RWPE1 (cell line): Measurements from ENCODE around the gene IHH.
A peak's percentile ranks its signal among the peaks of the same experiment; 100 is the strongest.

Experiments used
- CTCF ChIA-PET: fragments of 350-600 bp; sonication (Branson Sonifier 250); formaldehyde crosslinking; extraction: SDS; loops from one replicate; lab custom pipeline; 2021; lab: Yijun Ruan, JAX
- POLR2A ChIA-PET: fragments of 400-600 bp; formaldehyde crosslinking; extraction: SDS; loops from one replicate; lab custom pipeline; 2020; ENCODE audit warnings: antibody characterized with exemption; ENCODE audit not compliant: low non-redundant PET; lab: Yijun Ruan, JAX
- DNase-seq: peaks from one replicate; pipeline ENCODE4 v3.0.0; 2012; ENCODE audit warnings: low spot score
- H3K27ac ChIP-seq: fragments of 450-650 bp; 2 replicates; pipeline ENCODE4 v1.5.1; 2017
- TF ChIP-seq, protein P1 (sequence below): fragments of 450-650 bp; conservative IDR thresholded peaks from 2 replicates; pipeline ENCODE4 v1.5.1; 2017; ENCODE audit warnings: low read depth, mild to moderate bottlenecking

Gene IHH

DNA sequence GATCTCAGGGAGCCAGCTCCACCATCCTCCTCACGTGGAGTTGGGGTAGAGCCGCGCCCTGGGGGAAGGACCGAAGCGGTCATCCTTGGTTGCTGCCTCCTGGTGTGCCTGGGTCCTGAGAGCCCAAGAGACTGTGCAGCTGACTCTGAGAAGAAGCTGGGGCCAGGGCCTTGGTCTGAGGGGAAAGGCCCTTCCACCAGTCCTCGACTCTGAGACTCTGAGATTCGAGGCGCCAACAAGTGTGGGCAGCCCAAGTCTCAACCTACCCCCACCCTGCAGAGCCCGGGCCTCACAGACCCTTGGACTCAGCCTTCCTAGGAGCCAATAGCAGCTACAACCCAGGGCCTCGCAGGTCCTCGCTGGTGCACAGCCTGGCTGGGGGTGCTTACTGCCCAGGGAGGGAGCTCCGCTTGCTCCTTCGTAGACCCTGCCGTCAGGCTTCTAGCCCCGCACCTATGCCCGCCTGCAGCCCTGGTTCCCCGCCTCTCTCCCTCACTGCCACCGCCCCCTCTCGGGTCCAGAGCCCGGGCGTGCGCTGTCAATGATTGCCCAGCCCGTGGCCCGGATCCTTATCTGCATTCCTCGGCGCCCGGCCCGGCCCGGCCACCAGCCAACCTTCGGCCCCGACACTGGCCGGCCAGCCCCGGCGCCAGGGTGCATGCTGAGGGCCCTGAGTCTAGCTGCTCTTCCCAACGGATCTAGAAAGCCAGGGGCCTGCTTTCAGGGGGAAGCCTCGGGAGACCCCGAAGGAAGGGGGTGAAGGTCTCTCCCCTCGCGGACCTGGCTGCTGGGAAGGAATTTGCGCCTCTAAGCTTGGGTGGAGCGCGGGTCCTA is 2.0 kb downstream of the IHH start:
- H3K27ac ChIP-seq = no peak overlapping the region
- ChIA-PET POLR2A (no interaction called here), CTCF (interaction anchor here (0.5 to 4.5 kb wide), 25 partner anchors 7 to 310 kb away, joined by 3 to 32 read pairs (median 4); no protein-coding TSS in a partner anchor)
- no peak for DNase-seq
- TF ChIP-seq, protein P1, sequence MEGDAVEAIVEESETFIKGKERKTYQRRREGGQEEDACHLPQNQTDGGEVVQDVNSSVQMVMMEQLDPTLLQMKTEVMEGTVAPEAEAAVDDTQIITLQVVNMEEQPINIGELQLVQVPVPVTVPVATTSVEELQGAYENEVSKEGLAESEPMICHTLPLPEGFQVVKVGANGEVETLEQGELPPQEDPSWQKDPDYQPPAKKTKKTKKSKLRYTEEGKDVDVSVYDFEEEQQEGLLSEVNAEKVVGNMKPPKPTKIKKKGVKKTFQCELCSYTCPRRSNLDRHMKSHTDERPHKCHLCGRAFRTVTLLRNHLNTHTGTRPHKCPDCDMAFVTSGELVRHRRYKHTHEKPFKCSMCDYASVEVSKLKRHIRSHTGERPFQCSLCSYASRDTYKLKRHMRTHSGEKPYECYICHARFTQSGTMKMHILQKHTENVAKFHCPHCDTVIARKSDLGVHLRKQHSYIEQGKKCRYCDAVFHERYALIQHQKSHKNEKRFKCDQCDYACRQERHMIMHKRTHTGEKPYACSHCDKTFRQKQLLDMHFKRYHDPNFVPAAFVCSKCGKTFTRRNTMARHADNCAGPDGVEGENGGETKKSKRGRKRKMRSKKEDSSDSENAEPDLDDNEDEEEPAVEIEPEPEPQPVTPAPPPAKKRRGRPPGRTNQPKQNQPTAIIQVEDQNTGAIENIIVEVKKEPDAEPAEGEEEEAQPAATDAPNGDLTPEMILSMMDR = no peak

DNA sequence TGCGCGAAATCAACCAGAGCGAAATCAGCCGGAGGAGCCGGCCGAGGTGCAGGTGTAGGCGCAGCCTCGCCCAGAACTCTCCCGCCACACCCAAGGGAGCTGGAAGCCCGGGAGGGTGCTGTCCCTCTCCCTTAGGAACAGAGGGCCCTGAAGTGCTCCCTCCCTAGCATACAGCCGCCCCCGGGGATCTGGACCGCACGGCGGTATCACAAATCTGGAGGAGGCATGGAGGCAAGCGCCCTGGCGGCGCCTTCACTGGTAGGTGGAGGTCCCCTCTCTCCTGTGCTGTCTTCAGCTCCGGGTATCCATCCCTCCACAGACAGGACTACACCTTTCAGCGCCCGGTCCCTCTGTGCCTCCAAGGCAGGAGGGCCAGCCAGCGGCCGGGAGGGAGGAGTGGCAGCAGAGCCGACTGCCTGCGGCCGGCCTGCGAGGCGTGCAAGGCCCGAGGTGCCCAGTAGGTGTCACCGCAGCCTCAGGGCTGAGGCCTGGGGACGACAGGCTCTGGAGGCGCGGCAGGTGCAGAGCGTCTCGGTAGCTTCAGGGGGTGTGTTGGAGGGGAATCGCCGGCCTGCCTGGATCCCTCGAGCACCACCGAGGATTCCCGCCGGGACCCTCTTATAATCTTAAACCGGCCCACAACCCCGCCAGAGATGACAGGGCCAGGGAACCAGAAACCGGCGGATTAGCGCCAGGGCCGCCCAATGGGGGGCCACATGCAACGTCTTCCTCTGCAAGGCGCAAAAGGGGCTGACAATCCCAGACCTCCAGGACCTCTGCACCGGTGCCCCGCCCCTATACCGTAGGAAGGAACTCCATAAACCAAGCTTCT is 2.8 kb downstream of the IHH start:
- ChIA-PET POLR2A (no interaction called here), CTCF (interaction anchor here (0.5 to 4.5 kb wide), 30 partner anchors 8 to 414 kb away, joined by 3 to 32 read pairs (median 4); partner anchors contain the start of gene NHEJ1)
- peak; percentile 59 for DNase-seq

DNA sequence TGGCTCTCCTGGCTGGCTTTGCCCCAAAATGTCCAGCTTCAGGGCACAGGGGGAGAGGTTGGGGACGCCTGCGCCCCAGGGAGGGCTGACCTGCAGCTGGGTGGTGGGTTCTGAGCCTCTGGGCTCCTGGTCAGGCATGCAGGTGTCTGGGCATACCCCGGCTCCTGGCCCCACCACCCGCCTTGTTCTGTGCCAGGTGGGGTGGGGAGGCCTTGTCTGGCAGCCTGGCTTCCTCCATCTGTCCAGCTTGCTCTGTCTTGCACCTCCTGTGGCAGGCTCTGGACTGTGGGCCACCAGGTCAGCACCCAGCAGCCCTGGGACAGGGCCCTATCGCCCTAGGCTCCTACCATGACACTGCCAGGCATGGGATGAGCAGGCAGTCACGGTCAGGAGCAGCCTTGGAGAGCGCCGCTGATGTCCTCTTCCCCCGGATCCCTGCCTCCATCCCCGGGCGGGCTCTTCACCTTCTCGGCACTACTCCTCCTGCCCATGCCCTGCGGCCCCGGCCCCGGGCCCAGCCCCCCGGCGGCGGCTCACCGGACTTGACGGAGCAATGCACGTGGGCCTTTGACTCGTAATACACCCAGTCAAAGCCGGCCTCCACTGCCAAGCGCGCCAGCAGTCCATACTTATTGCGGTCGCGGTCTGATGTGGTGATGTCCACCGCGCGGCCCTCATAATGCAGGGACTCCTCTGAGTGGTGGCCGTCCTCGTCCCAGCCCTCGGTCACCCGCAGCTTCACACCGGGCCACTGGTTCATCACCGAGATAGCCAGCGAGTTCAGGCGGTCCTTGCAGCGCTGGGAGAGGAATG is 3.6 kb downstream of the IHH start:
- TF ChIP-seq, protein P1 = no peak
- no peak for DNase-seq
- POLR2A ChIA-PET = no interaction called here
- H3K27ac ChIP-seq = no peak overlapping the region
- CTCF ChIA-PET = interaction anchor here (0.5 to 4.5 kb wide), 18 partner anchors 9 to 414 kb away, joined by 3 to 32 read pairs (median 4); partner anchors contain the start of gene NHEJ1

More for the DNA sequence above, 2.8 kb downstream of the IHH start:
- no peak overlapping the region for H3K27ac ChIP-seq
- TF ChIP-seq, protein P1 = peak; percentile 89

DNA sequence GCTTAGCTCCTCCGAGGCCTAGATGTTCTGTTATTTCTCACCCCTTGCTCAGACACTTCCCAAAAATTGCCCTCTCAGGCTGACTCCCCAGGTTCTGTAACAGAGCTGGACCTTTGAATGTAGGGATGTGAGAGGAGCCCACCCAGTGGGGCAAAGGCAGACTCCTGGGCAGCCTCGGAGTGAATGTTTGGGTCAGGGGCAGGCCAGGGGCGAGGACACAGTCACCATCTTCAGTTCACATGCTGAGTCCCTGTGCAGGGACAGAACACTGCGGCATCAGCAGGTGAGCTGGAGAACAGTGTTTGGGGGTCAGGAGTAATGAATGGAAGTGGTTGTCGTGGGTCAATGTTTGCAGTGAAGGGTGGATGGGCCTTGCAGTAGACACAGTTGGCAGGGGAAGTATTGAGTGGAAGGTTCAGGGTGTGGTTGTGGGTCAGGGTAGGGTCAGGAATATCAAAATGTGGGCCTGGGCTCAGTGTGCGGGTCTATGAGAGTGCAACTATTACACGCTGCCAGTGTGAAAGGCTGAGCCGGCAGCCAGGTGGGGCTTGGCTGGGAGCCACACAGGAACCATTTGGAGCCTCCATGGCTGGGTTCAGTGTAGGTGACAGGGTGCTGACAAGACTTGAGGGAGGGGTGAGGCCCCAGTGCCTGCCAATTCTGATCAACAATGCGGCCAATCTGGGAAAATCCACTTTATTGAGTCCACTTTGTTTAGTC is 4.4 kb downstream of the IHH start:
- DNase-seq = no peak
- H3K27ac ChIP-seq = no peak overlapping the region
- TF ChIP-seq, protein P1 = no peak
- ChIA-PET CTCF (interaction anchor here (0.9 to 4.5 kb wide), 3 partner anchors 63 to 99 kb away, joined by 3 to 32 read pairs (median 3); no protein-coding TSS in a partner anchor), POLR2A (no interaction called here)

DNA sequence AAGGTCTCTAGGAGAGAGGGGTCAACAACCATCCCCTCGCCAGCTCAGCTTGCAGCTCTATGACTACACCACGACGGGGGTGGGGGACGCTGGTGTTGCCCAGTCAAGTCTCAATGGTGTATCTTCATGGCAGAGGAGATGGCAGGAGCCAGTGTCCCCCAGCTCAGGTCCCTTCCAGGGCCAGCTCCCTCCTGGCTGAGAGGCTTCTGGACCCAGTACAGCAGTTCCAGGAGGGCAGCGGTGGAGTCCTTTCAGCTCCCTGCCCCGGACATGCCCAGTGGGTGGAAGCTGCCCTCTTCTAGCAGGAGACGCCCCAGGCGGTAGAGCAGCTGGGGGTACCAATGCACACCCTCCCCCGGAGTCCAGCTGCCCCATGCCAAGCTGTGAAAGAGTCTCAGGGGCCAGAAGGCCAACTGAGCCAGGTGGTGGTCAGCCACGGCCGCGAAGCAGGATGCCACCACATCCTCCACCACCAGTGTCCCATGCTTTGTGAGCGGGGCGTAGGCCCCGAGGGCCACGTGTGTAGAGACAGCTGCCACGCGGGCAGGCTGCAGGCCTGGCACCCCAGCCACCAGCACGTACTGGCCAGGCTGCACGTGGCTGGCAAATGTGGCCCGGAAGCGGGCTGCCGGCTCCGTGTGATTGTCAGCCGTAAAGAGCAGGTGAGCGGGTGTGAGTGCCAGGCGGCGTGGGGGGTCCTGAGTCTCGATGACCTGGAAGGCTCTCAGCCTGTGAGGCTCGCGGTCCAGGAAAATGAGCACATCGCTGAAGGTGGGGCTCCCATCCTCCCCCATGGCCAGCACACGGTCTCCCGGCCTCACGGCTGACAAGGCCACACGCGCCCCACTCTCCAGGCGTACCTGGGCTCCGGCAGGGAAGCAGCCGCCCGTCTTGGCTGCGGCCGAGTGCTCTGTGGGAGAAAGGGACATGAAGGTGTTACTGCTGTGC is 5.5 kb downstream of the IHH start:
- no peak overlapping the region for H3K27ac ChIP-seq
- no peak for DNase-seq
- POLR2A ChIA-PET = no interaction called here
- TF ChIP-seq, protein P1 = no peak
- CTCF ChIA-PET = interaction anchor here (0.6 to 1.1 kb wide), 5 partner anchors 13 to 455 kb away, joined by 3 to 5 read pairs (median 4); no protein-coding TSS in a partner anchor
